Panc1 (cell line): ENCODE results near the gene WNK1.

Experiments
- REST ChIP-seq, 2 experiments: IDR thresholded peaks; 2 replicates each; pipeline ENCODE4 v1.6.1; 2011 to 2012; ENCODE audit warnings: low read depth in 2 of 2, control low read depth in 1 of 2, low read length in 1 of 2, mild to moderate bottlenecking in 1 of 2, moderate library complexity in 1 of 2; ENCODE audit not compliant: insufficient read depth in 1 of 2
- TF ChIP-seq, protein P1 (sequence below): fragments of 450-650 bp; IDR thresholded peaks from 2 replicates; pipeline ENCODE4 v1.5.1; 2017; ENCODE audit warnings: mild to moderate bottlenecking

DNA sequence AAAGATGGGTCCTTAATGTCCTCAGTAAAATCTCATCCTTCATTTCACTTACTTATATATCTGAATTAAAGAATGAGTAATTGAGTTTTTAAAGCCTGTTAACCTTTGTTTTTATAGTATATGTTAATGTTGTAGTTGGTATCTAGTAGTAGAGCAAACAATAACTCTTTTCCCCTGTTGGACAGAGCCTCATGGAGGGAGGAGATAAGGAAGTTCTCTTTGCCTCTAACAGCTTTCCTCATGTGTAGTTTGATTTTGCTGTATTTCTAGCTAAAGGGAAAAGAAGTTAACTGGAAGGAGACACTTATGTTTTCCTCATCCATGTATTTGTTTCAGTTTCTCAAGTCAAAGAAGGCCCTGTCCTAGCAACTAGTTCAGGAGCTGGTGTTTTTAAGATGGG is 141.8 kb downstream of the WNK1 start:
- TF ChIP-seq, protein P1, sequence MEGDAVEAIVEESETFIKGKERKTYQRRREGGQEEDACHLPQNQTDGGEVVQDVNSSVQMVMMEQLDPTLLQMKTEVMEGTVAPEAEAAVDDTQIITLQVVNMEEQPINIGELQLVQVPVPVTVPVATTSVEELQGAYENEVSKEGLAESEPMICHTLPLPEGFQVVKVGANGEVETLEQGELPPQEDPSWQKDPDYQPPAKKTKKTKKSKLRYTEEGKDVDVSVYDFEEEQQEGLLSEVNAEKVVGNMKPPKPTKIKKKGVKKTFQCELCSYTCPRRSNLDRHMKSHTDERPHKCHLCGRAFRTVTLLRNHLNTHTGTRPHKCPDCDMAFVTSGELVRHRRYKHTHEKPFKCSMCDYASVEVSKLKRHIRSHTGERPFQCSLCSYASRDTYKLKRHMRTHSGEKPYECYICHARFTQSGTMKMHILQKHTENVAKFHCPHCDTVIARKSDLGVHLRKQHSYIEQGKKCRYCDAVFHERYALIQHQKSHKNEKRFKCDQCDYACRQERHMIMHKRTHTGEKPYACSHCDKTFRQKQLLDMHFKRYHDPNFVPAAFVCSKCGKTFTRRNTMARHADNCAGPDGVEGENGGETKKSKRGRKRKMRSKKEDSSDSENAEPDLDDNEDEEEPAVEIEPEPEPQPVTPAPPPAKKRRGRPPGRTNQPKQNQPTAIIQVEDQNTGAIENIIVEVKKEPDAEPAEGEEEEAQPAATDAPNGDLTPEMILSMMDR: no peak
- no peak for TF ChIP-seq REST (IDR thresholded peaks at IDR 0.05; ENCODE audit: insufficient read depth in 1 of 2, low read depth in 2 of 2, low read length in 1 of 2)
